SU-DHL-6 (cell line): ENCODE data around the gene DYSF.

Experiments
- H2AFZ ChIP-seq: fragments of 200-600 bp; sonication (generic); 2 replicates; pipeline ENCODE4 v1.6.1; 2014; ENCODE audit warnings: low read depth, mild to moderate bottlenecking, moderate library complexity, mixed read lengths, antibody characterized with exemption, low read length; ENCODE audit not compliant: severe bottlenecking
- H3F3A ChIP-seq: fragments of 200-600 bp; shearing (Covaris generic); 2 replicates; pipeline ENCODE4 v1.6.0; 2016; ENCODE audit warnings: antibody characterized with exemption, mild to moderate bottlenecking; ENCODE audit not compliant: insufficient read depth
- H3K27ac ChIP-seq: fragments of 200-600 bp; sonication (generic); 2 replicates; pipeline ENCODE4 v1.5.1; 2016; ENCODE audit warnings: low read depth, mild to moderate bottlenecking, low read length, moderate library complexity, mixed read lengths
- H3K27me3 ChIP-seq: fragments of 200-600 bp; sonication (generic), shearing (Covaris generic); 2 replicates; pipeline ENCODE4 v1.6.0; 2014; ENCODE audit warnings: mild to moderate bottlenecking, low read length
- H3K36me3 ChIP-seq: fragments of 200-600 bp; sonication (generic); 2 replicates; pipeline ENCODE4 v1.6.1; 2014; ENCODE audit warnings: mild to moderate bottlenecking, low read length, mixed read lengths
- H3K4me2 ChIP-seq: fragments of 300-600, 200-600 bp; shearing (Covaris generic), sonication (generic); 2 replicates; pipeline ENCODE4 v1.6.0; 2014; ENCODE audit warnings: low read length, low read depth, mild to moderate bottlenecking; ENCODE audit not compliant: poor library complexity, severe bottlenecking
- H3K4me3 ChIP-seq: fragments of 200-600 bp; sonication (generic); 2 replicates; pipeline ENCODE4 v1.5.1; 2014; ENCODE audit warnings: antibody characterized with exemption, low read length, mild to moderate bottlenecking, mixed read lengths; ENCODE audit not compliant: insufficient read depth, poor library complexity, severe bottlenecking
- H3K79me2 ChIP-seq: fragments of 200-600 bp; sonication (generic); 2 replicates; pipeline ENCODE4 v1.6.1; 2014; ENCODE audit warnings: mild to moderate bottlenecking, low read length, moderate library complexity; ENCODE audit not compliant: insufficient read depth
- H3K9ac ChIP-seq: fragments of 200-600 bp; sonication (generic); 2 replicates; pipeline ENCODE4 v1.7.0; 2014; ENCODE audit warnings: mild to moderate bottlenecking, low read length
- H3K9me2 ChIP-seq: fragments of 200-600 bp; sonication (generic); replicated peaks from 2 replicates; pipeline ENCODE4 v1.6.1; 2014; ENCODE audit warnings: low read length; ENCODE audit not compliant: insufficient read depth
- H3K9me3 ChIP-seq: fragments of 200-600 bp; sonication (generic); 2 replicates; pipeline ENCODE4 v1.6.1; 2014; ENCODE audit warnings: low read length, mixed read lengths; ENCODE audit not compliant: insufficient read depth
- H4K20me1 ChIP-seq: fragments of 200-600 bp; sonication (generic); 2 replicates; pipeline ENCODE4 v1.6.1; 2014; ENCODE audit warnings: low read depth, mild to moderate bottlenecking, antibody characterized with exemption, low read length, moderate library complexity, mixed read lengths
- CTCF ChIP-seq: fragments of 200-600 bp; sonication (generic); IDR thresholded peaks from one replicate; pipeline ENCODE4 v1.5.1; 2017; ENCODE audit warnings: antibody characterized with exemption, mild to moderate bottlenecking, low read length, moderate library complexity; ENCODE audit not compliant: insufficient read depth, poor library complexity, severe bottlenecking
- EZH2phosphoT487 ChIP-seq: fragments of 200-600 bp; sonication (generic), shearing (Covaris generic); conservative IDR thresholded peaks from 2 replicates; pipeline ENCODE4 v1.6.1; 2018; ENCODE audit warnings: mild to moderate bottlenecking, antibody characterized with exemption, low read length, moderate library complexity, mixed read lengths

DYSF gene

GRCh38 chr2:71690876-71691475, 237.6 kb downstream of the DYSF start:
- H2AFZ ChIP-seq, result no peak overlapping the region
- no peaks in the 10 kb centered on the region for H3K36me3 ChIP-seq
- H3K27me3 ChIP-seq, result no peaks in the 10 kb centered on the region
- TF ChIP-seq EZH2phosphoT487, result no peak
- no peak for TF ChIP-seq CTCF
- no peak overlapping the region for H3K9ac ChIP-seq
- no peaks in the 10 kb centered on the region for H3F3A ChIP-seq
- H3K4me2 ChIP-seq, result no peak overlapping the region
- no peak overlapping the region for H3K27ac ChIP-seq
- no peaks in the 10 kb centered on the region for H4K20me1 ChIP-seq
- H3K9me3 ChIP-seq, result no peaks in the 10 kb centered on the region
- no peaks in the 10 kb centered on the region for H3K9me2 ChIP-seq
- no peak overlapping the region for H3K4me3 ChIP-seq
- no peaks in the 10 kb centered on the region for H3K79me2 ChIP-seq

- Histone ChIP-seq H3K4me2 (no peak overlapping the region), H3K9ac (no peak overlapping the region), H3K9me2 (no peaks in the 10 kb centered on the region)
Measured at GRCh38 chr2:71691747-71692441, 238.5 kb downstream of the DYSF start.

GRCh38 chr2:71692621-71693277, 239.4 kb downstream of the DYSF start:
- Histone ChIP-seq H3K27ac (no peak overlapping the region), H4K20me1 (no peaks in the 10 kb centered on the region), H3F3A (no peaks in the 10 kb centered on the region), H3K27me3 (no peaks in the 10 kb centered on the region), H3K79me2 (no peaks in the 10 kb centered on the region), H3K4me2 (no peak overlapping the region), H3K4me3 (no peak overlapping the region), H3K9me2 (no peaks in the 10 kb centered on the region), H3K36me3 (no peaks in the 10 kb centered on the region), H3K9me3 (no peaks in the 10 kb centered on the region), H3K9ac (no peak overlapping the region), H2AFZ (no peak overlapping the region)
- TF ChIP-seq EZH2phosphoT487 (no peak), CTCF (no peak)

More at GRCh38 chr2:71691747-71692441, 238.5 kb downstream of the DYSF start:
- no peak overlapping the region for H3K4me3 ChIP-seq
- no peaks in the 10 kb centered on the region for H4K20me1 ChIP-seq
- H3K9me3 ChIP-seq, result no peaks in the 10 kb centered on the region
- TF ChIP-seq EZH2phosphoT487 (no peak), CTCF (no peak)
- no peaks in the 10 kb centered on the region for H3K79me2 ChIP-seq
- H3F3A ChIP-seq, result no peaks in the 10 kb centered on the region
- H2AFZ ChIP-seq, result no peak overlapping the region
- no peaks in the 10 kb centered on the region for H3K36me3 ChIP-seq
- no peak overlapping the region for H3K27ac ChIP-seq
- H3K27me3 ChIP-seq, result no peaks in the 10 kb centered on the region
